Esophagus muscularis mucosa (tissue), 4 donors: Measurements from ENCODE around the gene RAD51C. TPM values are rescaled to one million over a fixed set of nuclear protein-coding genes. Genes with fewer than 3 reads are reported as not detected.
"Not testable (repeated sequence)": the region's sequence is repeated elsewhere in the genome, so short reads cannot be mapped to it uniquely, and the experiment has no call there.

ENCODE experiments used
- DNase-seq: peaks from one replicate; pipeline ENCODE4 v3.0.0-alpha.2; 2017; ENCODE audit errors: extremely low spot score
- H3K27ac ChIP-seq, 4 donors: fragments of 200-600 bp; sonication (generic); replicated peaks in 1 of 4; 1 replicate in 3 of 4; 2 replicates in 1 of 4; pipeline ENCODE4 v1.5.1; 2016 to 2019; ENCODE audit warnings: mild to moderate bottlenecking in 1 of 4
- H3K27me3 ChIP-seq, 4 donors: fragments of 200-600 bp; sonication (generic); one replicate each; pipeline versions ENCODE4 v1.5.1 to v1.6.0; 2016 to 2019
- H3K36me3 ChIP-seq, 4 donors: fragments of 200-600 bp; sonication (generic); one replicate each; pipeline ENCODE4 v1.5.1; 2016 to 2019
- H3K4me1 ChIP-seq, 4 donors: fragments of 200-600 bp; sonication (generic); one replicate each; pipeline ENCODE4 v1.5.1; 2016 to 2019
- H3K4me3 ChIP-seq, 4 donors: fragments of 200-600 bp; sonication (generic); 1 replicate in 2 of 4; 2 replicates in 2 of 4; pipeline ENCODE4 v1.5.1; 2016 to 2019; ENCODE audit warnings: mild to moderate bottlenecking in 4 of 4, moderate library complexity in 1 of 4
- H3K9me3 ChIP-seq, 4 donors: fragments of 200-600 bp; sonication (generic); 1 replicate in 3 of 4; 2 replicates in 1 of 4; pipeline ENCODE4 v1.5.1; 2016 to 2019
- EP300 ChIP-seq: sonication (generic); formaldehyde crosslinking; IDR thresholded peaks from one replicate; pipeline ENCODE4 v1.6.1; 2017; ENCODE audit warnings: antibody characterized with exemption
- POLR2A ChIP-seq: fragments of 450-650 bp; IDR thresholded peaks from one replicate; pipeline ENCODE4 v1.6.1; 2017; ENCODE audit warnings: antibody characterized with exemption, moderate library complexity, mild to moderate bottlenecking, low read depth
- POLR2AphosphoS5 ChIP-seq, 2 donors: sonication (generic); formaldehyde crosslinking; IDR thresholded peaks; one replicate each; pipeline ENCODE4 v1.6.1; 2017; ENCODE audit warnings: antibody characterized with exemption in 2 of 2
- WGBS: methylation state at CpG from one replicate; pipeline ENCODE4 v1.1.5; 2018; 5-methylcytosine and 5-hydroxymethylcytosine counted together
- intact Hi-C: fragments of 100-400 bp; cut with DNase I; formaldehyde crosslinking; loops from one replicate; pipeline ENCODE4 v1.15.1; 2023
- total RNA-seq, 4 donors: library from RNA; depleted of rRNA; stranded (reverse); fragments of >200 nt; gene quantifications; one replicate each; pipeline versions ENCODE4 v1.1.0 to v1.2.1, GENCODE V29; 2016
- TF ChIP-seq, protein P1 (sequence below), 3 experiments: fragments of 200-600 bp in 2 of 3; fragments of 450-650 bp in 1 of 3; sonication (generic) in 2 of 3; IDR thresholded peaks; one replicate each; pipeline ENCODE4 v1.5.1; 2017 to 2019; ENCODE audit warnings: antibody characterized with exemption in 3 of 3, mild to moderate bottlenecking in 2 of 3, moderate library complexity in 1 of 3

The RAD51C gene
- total RNA-seq, 4 donors from 2014 or later: 20.1 to 27.0 (median 21.4) TPM

DNA sequence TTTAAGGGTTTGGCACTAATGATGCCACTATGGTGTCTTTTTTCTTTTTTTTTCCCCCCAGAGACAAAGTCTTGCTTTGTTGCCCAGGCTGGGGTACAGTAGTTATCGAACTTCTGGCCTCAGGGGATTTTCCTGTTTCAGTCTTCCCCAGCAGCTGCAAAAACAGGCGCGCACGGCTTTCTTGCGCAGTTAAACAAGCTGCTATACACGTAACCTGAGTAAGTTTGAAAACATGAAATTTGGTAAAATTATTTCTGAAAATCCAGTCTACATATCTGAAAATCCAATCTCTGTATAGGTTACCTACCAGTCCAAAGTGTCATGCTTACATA, 12.4 kb upstream of the RAD51C start:
- intact Hi-C loops: no loop called here
- WGBS: 93% methylated on average over 6 of the region's 6 CpGs
- TF ChIP-seq EP300: no peak
- TF ChIP-seq, protein P1, sequence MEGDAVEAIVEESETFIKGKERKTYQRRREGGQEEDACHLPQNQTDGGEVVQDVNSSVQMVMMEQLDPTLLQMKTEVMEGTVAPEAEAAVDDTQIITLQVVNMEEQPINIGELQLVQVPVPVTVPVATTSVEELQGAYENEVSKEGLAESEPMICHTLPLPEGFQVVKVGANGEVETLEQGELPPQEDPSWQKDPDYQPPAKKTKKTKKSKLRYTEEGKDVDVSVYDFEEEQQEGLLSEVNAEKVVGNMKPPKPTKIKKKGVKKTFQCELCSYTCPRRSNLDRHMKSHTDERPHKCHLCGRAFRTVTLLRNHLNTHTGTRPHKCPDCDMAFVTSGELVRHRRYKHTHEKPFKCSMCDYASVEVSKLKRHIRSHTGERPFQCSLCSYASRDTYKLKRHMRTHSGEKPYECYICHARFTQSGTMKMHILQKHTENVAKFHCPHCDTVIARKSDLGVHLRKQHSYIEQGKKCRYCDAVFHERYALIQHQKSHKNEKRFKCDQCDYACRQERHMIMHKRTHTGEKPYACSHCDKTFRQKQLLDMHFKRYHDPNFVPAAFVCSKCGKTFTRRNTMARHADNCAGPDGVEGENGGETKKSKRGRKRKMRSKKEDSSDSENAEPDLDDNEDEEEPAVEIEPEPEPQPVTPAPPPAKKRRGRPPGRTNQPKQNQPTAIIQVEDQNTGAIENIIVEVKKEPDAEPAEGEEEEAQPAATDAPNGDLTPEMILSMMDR (IDR thresholded peaks at IDR 0.05): no peak
- TF ChIP-seq POLR2A: no peak
- TF ChIP-seq POLR2AphosphoS5 (IDR thresholded peaks at IDR 0.05): no peak
- H3K27ac ChIP-seq: no peak overlapping the region
- no peak overlapping the region for H3K4me3 ChIP-seq
- H3K36me3 ChIP-seq: no peaks in the 10 kb centered on the region
- H3K4me1 ChIP-seq: no peaks in the 10 kb centered on the region
- H3K27me3 ChIP-seq: peaks cover 0 to 16% (median 0%) of the 10 kb centered on the region in 4 donors
- no peak for DNase-seq
- H3K9me3 ChIP-seq: no peaks in the 10 kb centered on the region

DNA sequence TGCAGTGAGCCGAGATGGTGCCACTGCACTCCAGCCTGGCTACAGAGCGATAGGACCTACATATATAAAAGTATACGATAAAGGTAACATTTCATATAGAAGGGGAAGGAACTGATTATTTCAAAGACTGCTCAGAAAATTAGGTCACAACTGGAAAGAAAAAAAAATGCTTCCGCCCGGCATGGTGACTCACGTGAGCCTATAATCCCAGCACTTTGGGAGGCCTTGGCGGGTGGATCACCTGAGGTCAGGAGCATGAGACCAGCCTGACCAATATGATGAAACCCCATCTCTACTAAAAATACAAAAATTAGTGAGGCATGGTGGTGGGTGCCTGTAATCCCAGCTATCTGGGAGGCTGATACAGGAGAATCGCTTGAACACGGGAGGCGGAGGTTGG, 8.4 kb upstream of the RAD51C start:
- Histone ChIP-seq H3K4me3 (no peak overlapping the region), H3K36me3 (no peaks in the 10 kb centered on the region), H3K27ac (no peak overlapping the region), H3K27me3 (no peaks in the 10 kb centered on the region), H3K4me1 (no peaks in the 10 kb centered on the region), H3K9me3 (no peaks in the 10 kb centered on the region)
- no peak for DNase-seq
- WGBS: 93% methylated on average over 10 of the region's 10 CpGs
- intact Hi-C loops: no loop called here
- TF ChIP-seq POLR2AphosphoS5 (IDR thresholded peaks at IDR 0.05) (no peak), EP300 (no peak)

DNA sequence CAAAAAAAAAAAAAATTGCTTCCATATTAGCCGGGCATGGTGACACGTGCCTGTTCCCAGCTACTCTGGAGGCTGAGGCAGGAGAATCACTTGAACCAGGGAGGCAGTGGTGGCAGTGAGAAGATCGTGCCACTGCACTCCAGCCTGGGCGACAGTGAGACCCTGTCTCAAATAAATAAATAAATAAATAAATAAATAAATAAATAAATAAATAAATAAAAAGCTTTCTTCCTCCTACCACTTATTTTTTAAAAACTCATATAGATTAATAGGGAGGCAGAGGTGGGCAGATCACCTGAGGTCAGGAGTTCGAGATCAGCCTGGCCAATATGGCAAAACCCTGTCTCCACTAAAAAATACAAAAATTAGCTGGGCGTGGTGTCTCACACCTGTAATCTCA, 7.9 kb upstream of the RAD51C start:
- intact Hi-C loops, H3K4me1 ChIP-seq, H3K27me3 ChIP-seq, H3K27ac ChIP-seq, DNase-seq, H3K4me3 ChIP-seq, H3K36me3 ChIP-seq, H3K9me3 ChIP-seq: not testable (repeated sequence)
- WGBS: 91% methylated on average over 6 of the region's 6 CpGs

DNA sequence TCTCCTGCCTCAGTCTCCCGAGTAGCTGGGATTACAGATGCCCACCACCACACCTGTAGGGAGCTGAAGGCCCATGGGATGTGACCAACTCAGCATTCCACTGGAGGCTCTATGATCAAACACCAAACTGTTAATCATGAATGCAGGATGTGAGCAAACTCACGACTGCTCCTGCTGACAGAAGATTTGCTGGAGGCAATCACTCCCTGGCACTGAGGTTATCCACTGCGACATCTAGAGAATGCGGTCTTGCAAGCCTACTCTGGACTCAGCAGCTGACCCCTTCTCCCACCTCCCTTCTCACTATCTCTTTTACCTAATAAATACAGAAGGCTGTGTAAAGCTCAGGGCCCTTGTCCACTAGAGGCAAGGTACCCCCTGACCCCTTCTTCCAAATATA, 5.4 kb upstream of the RAD51C start:
- 75% methylated on average over 4 of the region's 4 CpGs for WGBS
- intact Hi-C loops: no loop called here

DNA sequence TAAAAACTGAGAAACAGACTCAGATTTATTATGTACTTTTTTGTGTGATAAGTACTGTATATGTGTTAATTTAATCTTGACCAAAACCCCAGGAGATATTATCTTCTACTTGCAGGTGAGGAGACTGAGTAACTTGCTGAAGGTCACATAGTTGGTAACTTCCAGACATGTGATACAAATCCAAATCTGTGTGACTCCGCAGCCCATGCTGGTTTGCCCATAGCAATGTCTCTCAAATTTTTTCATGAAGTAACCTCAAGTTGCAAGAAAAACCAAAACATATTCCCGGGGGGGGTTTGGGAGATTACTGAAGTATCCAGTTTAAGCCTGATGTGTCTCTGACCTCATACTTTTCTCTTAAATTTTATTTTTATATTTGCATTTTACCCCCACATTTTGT, 3.9 kb upstream of the RAD51C start:
- peaks cover 8 to 13% (median 11%) of the 10 kb centered on the region in 4 donors for H3K4me1 ChIP-seq
- TF ChIP-seq, protein P1 (IDR thresholded peaks at IDR 0.05): no peak
- TF ChIP-seq POLR2AphosphoS5 (IDR thresholded peaks at IDR 0.05): no peak
- no peak for TF ChIP-seq EP300
- TF ChIP-seq POLR2A: no peak

More for the DNA sequence above, 5.4 kb upstream of the RAD51C start:
- no peak for DNase-seq
- H3K27ac ChIP-seq: no peak overlapping the region
- no peak overlapping the region for H3K4me3 ChIP-seq
- no peaks in the 10 kb centered on the region for H3K36me3 ChIP-seq
- H3K9me3 ChIP-seq: no peaks in the 10 kb centered on the region
- TF ChIP-seq, protein P1 (IDR thresholded peaks at IDR 0.05): no peak
- TF ChIP-seq POLR2A (no peak), EP300 (no peak), POLR2AphosphoS5 (IDR thresholded peaks at IDR 0.05) (no peak)
- peaks cover 0 to 2% (median under 1%) of the 10 kb centered on the region in 4 donors for H3K4me1 ChIP-seq
- no peaks in the 10 kb centered on the region for H3K27me3 ChIP-seq

DNA sequence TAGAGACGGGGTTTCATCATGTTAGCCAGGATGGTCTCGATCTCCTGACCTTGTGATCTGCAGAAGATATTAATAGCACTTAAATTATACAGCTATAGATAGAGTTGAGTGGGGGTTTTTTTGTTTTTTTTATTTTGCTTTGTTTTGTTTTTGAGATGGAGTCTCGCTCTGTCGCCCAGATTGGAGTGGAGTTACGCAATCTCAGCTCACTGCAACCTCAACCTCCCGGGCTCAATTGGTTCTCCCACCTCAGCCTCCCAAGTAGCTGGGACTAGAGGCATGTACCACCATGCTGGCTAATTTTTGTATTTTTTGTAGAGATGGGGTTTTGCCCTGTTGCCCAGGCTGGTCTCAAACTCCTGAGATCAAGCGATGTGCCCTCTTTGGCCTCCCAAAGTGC, 2.4 kb upstream of the RAD51C start:
- peaks cover 13 to 22% (median 15%) of the 10 kb centered on the region in 4 donors for H3K4me1 ChIP-seq
- intact Hi-C loops: loop anchor here (10.0 kb wide), 1 partner anchor 105 kb away; no protein-coding TSS in a partner anchor
- 94% methylated on average over 7 of the region's 7 CpGs for WGBS
- DNase-seq, H3K27ac ChIP-seq, H3K27me3 ChIP-seq, H3K36me3 ChIP-seq, H3K4me3 ChIP-seq, H3K9me3 ChIP-seq: not testable (repeated sequence)

More for the DNA sequence above, 3.9 kb upstream of the RAD51C start:
- Histone ChIP-seq H3K27me3 (no peaks in the 10 kb centered on the region), H3K9me3 (no peaks in the 10 kb centered on the region), H3K27ac (no peak overlapping the region), H3K4me3 (no peak overlapping the region), H3K36me3 (no peaks in the 10 kb centered on the region)
- WGBS: 86% methylated on average over 2 of the region's 2 CpGs
- intact Hi-C loops: no loop called here
- no peak for DNase-seq
